Mucosa of descending colon (tissue), 3 donors: ENCODE data around the gene PCDH9. TPM values are rescaled to one million over a fixed set of nuclear protein-coding genes. Genes with fewer than 3 reads are reported as not detected.

Experiments used
- ATAC-seq: fragments of 200-7000 bp; cut with Tn5 transposase; one replicate; pipeline ENCODE4 v1.9.1; 2020; ENCODE audit warnings: mild to moderate bottlenecking, moderate library complexity
- DNase-seq, 3 donors: peaks; one replicate each; pipeline ENCODE4 v3.0.0-alpha.2; 2020
- H3K36me3 ChIP-seq: fragments of 200-600 bp; one replicate; pipeline ENCODE4 v1.8.0; 2021; ENCODE audit warnings: low read depth, mild to moderate bottlenecking
- H3K4me1 ChIP-seq: fragments of 200-600 bp; one replicate; pipeline ENCODE4 v1.8.0; 2021; ENCODE audit warnings: low read depth, mild to moderate bottlenecking
- H3K4me3 ChIP-seq: fragments of 200-600 bp; one replicate; pipeline ENCODE4 v1.8.0; 2021; ENCODE audit warnings: mild to moderate bottlenecking
- H3K9me3 ChIP-seq: fragments of 200-600 bp; one replicate; pipeline ENCODE4 v1.8.0; 2021; ENCODE audit warnings: mild to moderate bottlenecking
- CTCF ChIP-seq: fragments of 200-600 bp; IDR thresholded peaks from one replicate; pipeline ENCODE4 v1.8.0; 2022; ENCODE audit warnings: antibody characterized with exemption, mild to moderate bottlenecking
- intact Hi-C, 2 donors: fragments of 100-400 bp; cut with DNase I in 1 of 2; cut with micrococcal nuclease in 1 of 2; formaldehyde crosslinking; loops; one replicate each; pipeline versions ENCODE4 v1.11.0 to v1.11.1; 2022; cut with DNase I, micrococcal nuclease
- total RNA-seq, 3 donors: library from RNA; stranded (reverse); fragmentation: NEBNext Ultra II Directional in 2 of 3; extraction: Animal tissue kit (Norgen Biotek cat#: 25700) in 2 of 3; gene quantifications; one replicate each; pipeline versions ENCODE4 v1.2.1 to v1.2.4, GENCODE V29; 2021 to 2023
- donor health status: DM: no; HTN: no; CAD: no; lungs with moderate emphysema.
- donor health status: DM: no; HTN: no; CAD: no.
- donor health status: DM: no; HTN: yes; CAD: no.

Gene PCDH9
- total RNA-seq, 3 donors from 2014 or later = 0.58 to 5.0 (median 0.80) TPM

- no peak for DNase-seq
- no peak for TF ChIP-seq CTCF
- no peak for ATAC-seq
- Histone ChIP-seq H3K36me3 (no peaks in the 10 kb centered on the region), H3K4me1 (no peaks in the 10 kb centered on the region), H3K9me3 (no peaks in the 10 kb centered on the region), H3K4me3 (no peak overlapping the region)
- intact Hi-C loops = no loop called here
Observed at GRCh38 chr13:67033170-67033569, 197.0 kb downstream of the PCDH9 start.

GRCh38 chr13:67023130-67023876 lies 206.8 kb downstream of the PCDH9 start:
- H3K9me3 ChIP-seq = no peaks in the 10 kb centered on the region
- H3K4me3 ChIP-seq = no peak overlapping the region
- H3K4me1 ChIP-seq = no peaks in the 10 kb centered on the region
- DNase-seq = no peak
- no peaks in the 10 kb centered on the region for H3K36me3 ChIP-seq
- intact Hi-C loops = no loop called here
- no peak for ATAC-seq
- TF ChIP-seq CTCF = no peak

- H3K36me3 ChIP-seq = no peaks in the 10 kb centered on the region
- no peak for TF ChIP-seq CTCF
- no peaks in the 10 kb centered on the region for H3K9me3 ChIP-seq
- no peaks in the 10 kb centered on the region for H3K4me1 ChIP-seq
- no peak for ATAC-seq
- intact Hi-C loops = no loop called here
- H3K4me3 ChIP-seq = no peak overlapping the region
- no peak for DNase-seq
Observed at GRCh38 chr13:67018775-67019174, 211.4 kb downstream of the PCDH9 start.

- Histone ChIP-seq H3K9me3 (no peaks in the 10 kb centered on the region), H3K4me1 (no peaks in the 10 kb centered on the region), H3K36me3 (no peaks in the 10 kb centered on the region), H3K4me3 (no peak overlapping the region)
- TF ChIP-seq CTCF = no peak
- DNase-seq (no peak), ATAC-seq (no peak)
- intact Hi-C loops = no loop called here
Observed at GRCh38 chr13:67017276-67017675, 212.9 kb downstream of the PCDH9 start.

- intact Hi-C loops = no loop called here
- Histone ChIP-seq H3K4me3 (no peak overlapping the region), H3K9me3 (no peaks in the 10 kb centered on the region), H3K4me1 (no peaks in the 10 kb centered on the region), H3K36me3 (no peaks in the 10 kb centered on the region)
- ATAC-seq = no peak
- DNase-seq = no peak
- TF ChIP-seq CTCF = no peak
Observed at GRCh38 chr13:67015976-67016600, 214.0 kb downstream of the PCDH9 start.
